HepG2 (cell line): ENCODE results near the gene PSMD1. TPM values are rescaled to one million over a fixed set of nuclear protein-coding genes. Genes with fewer than 3 reads are reported as not detected.
A peak's percentile ranks its signal among the peaks of the same experiment; 100 is the strongest.

Experiments
- ATF4 ChIP-seq, 2 experiments: fragments of 450-650 bp in 1 of 2; sonication (generic) in 1 of 2; formaldehyde crosslinking; IDR thresholded peaks; 2 replicates each; pipeline versions ENCODE4 v1.5.0 to v1.8.0; 2020 to 2022; ENCODE audit warnings: mild to moderate bottlenecking in 1 of 2, missing genetic modification reagents in 1 of 2
- CC2D1A ChIP-seq: sonication (generic); formaldehyde crosslinking; IDR thresholded peaks from 2 replicates; pipeline ENCODE4 v1.8.1; 2023; ENCODE audit warnings: mild to moderate bottlenecking, missing genetic modification reagents
- HDAC1 ChIP-seq: sonication (generic); formaldehyde crosslinking; IDR thresholded peaks from 2 replicates; pipeline ENCODE4 v1.5.1; 2020; ENCODE audit warnings: mild to moderate bottlenecking, missing genetic modification reagents
- HMG20A ChIP-seq: IDR thresholded peaks from 2 replicates; pipeline ENCODE4 v1.6.1; 2016; ENCODE audit warnings: borderline replicate concordance
- KDM3A ChIP-seq: IDR thresholded peaks from 2 replicates; pipeline ENCODE4 v1.6.1; 2018; ENCODE audit warnings: low read depth, missing compliant biosample characterization
- MEF2D ChIP-seq: sonication (generic); formaldehyde crosslinking; IDR thresholded peaks from 2 replicates; pipeline ENCODE4 v1.5.1; 2020; ENCODE audit warnings: mild to moderate bottlenecking, missing genetic modification reagents
- MEIS1 ChIP-seq: sonication (generic); formaldehyde crosslinking; IDR thresholded peaks from 2 replicates; pipeline ENCODE4 v1.9.0; 2021; ENCODE audit warnings: mild to moderate bottlenecking, missing genetic modification reagents, moderate library complexity, borderline replicate concordance
- MTF1 ChIP-seq: sonication (generic); formaldehyde crosslinking; IDR thresholded peaks from 2 replicates; pipeline ENCODE4 v1.5.0; 2020; ENCODE audit warnings: missing genetic modification reagents
- NFKBIZ ChIP-seq: IDR thresholded peaks from 2 replicates; pipeline ENCODE4 v1.6.1; 2018; ENCODE audit warnings: missing genetic modification reagents, missing compliant biosample characterization
- POGZ ChIP-seq: sonication (generic); formaldehyde crosslinking; IDR thresholded peaks from 2 replicates; pipeline ENCODE4 v1.4.0; 2020; ENCODE audit warnings: mild to moderate bottlenecking, missing genetic modification reagents
- PRPF4 ChIP-seq: fragments of 200-400 bp; formaldehyde crosslinking; IDR thresholded peaks from 2 replicates; pipeline ENCODE4 v1.6.1; 2016; ENCODE audit warnings: low read length, low read depth; ENCODE audit not compliant: poor library complexity, severe bottlenecking
- PTBP1 ChIP-seq: fragments of 200-400 bp; formaldehyde crosslinking; IDR thresholded peaks from 2 replicates; pipeline ENCODE4 v1.6.1; 2018; ENCODE audit warnings: low read length, low read depth; ENCODE audit not compliant: poor library complexity, severe bottlenecking
- SP4 ChIP-seq: sonication (generic); formaldehyde crosslinking; IDR thresholded peaks from 2 replicates; pipeline ENCODE4 v1.8.1; 2023; ENCODE audit warnings: mild to moderate bottlenecking, missing genetic modification reagents
- TRIM22 ChIP-seq: fragments of 450-650 bp; IDR thresholded peaks from 2 replicates; pipeline ENCODE4 v1.6.1; 2017
- ZBTB33 ChIP-seq: sonication (generic); formaldehyde crosslinking; IDR thresholded peaks from 2 replicates; pipeline ENCODE4 v1.4.0; 2020; ENCODE audit warnings: missing genetic modification reagents
- ZBTB34 ChIP-seq: sonication (generic); formaldehyde crosslinking; IDR thresholded peaks from 2 replicates; pipeline ENCODE4 v1.8.0; 2022; ENCODE audit warnings: mild to moderate bottlenecking, missing genetic modification reagents
- ZNF3 ChIP-seq: IDR thresholded peaks from 2 replicates; pipeline ENCODE4 v1.7.0; 2017; ENCODE audit warnings: inconsistent platforms
- ZNF484 ChIP-seq: sonication (generic); formaldehyde crosslinking; IDR thresholded peaks from 2 replicates; pipeline ENCODE4 v1.5.1; 2020; ENCODE audit warnings: mild to moderate bottlenecking, low read depth, missing genetic modification reagents, borderline replicate concordance
- ZNF691 ChIP-seq: sonication (generic); formaldehyde crosslinking; IDR thresholded peaks from 2 replicates; pipeline ENCODE4 v1.4.0; 2020; ENCODE audit warnings: missing genetic modification reagents, low read depth, mild to moderate bottlenecking, borderline replicate concordance
- ZNF724P ChIP-seq: sonication (generic); formaldehyde crosslinking; IDR thresholded peaks from 2 replicates; pipeline ENCODE4 v1.8.0; 2022; ENCODE audit warnings: missing genetic modification reagents, borderline replicate concordance
- ZNF749 ChIP-seq: sonication (generic); formaldehyde crosslinking; IDR thresholded peaks from 2 replicates; pipeline ENCODE4 v1.8.0; 2022; ENCODE audit warnings: mild to moderate bottlenecking, missing genetic modification reagents, moderate library complexity, borderline replicate concordance
- ZSCAN29 ChIP-seq: sonication (generic); formaldehyde crosslinking; conservative IDR thresholded peaks from 2 replicates; pipeline ENCODE4 v1.4.0; 2020; ENCODE audit warnings: mild to moderate bottlenecking, missing genetic modification reagents
- polyA plus RNA-seq, 8 experiments: library from polyadenylated mRNA; depleted of rRNA in 3 of 8; stranded (reverse) in 7 of 8; unstranded in 1 of 8; fragments of >200 nt; fragmentation: Illumina TruSeq in 4 of 8; extraction: Trizol in 4 of 8; gene quantifications; 2 replicates each; pipeline versions ENCODE4 v1.2.1 to v1.2.3, GENCODE V29; 2011 to 2016; ENCODE audit warnings: low read depth in 4 of 8, missing spikeins in 1 of 8, mixed read lengths in 1 of 8; ENCODE audit not compliant: insufficient read depth in 1 of 8
- total RNA-seq, 5 experiments: library from RNA; depleted of rRNA; stranded (reverse); fragments of >200 nt; fragmentation: Illumina TruSeq; extraction: Trizol; gene quantifications; 2 replicates each; pipeline ENCODE4 v1.2.3, GENCODE V29; 2016; ENCODE audit warnings: low read depth in 1 of 5

The PSMD1 gene
- total and polyA plus RNA-seq, 2 of the 13 experiments (the other 11 are each of a cell fraction or from before 2014, with no cell fraction given), result 136 to 191 TPM

GRCh38 chr2:231056453-231057416, at the start of gene PSMD1 (continued):
- TF ChIP-seq ZNF3 (no peak), ZNF484 (CRISPR knock-in tag) (no peak), ZNF724P (peak; percentile 76; the same call in 1 of the 2 replicates), ZNF691 (CRISPR knock-in tag) (peak; percentile 85; the same call in 1 of the 2 replicates), CC2D1A (no peak), MTF1 (peak; percentile 75; the same call in 1 of the 2 replicates), PTBP1 (peak; percentile 61), PRPF4 (no peak), ZBTB33 (CRISPR knock-in tag) (peak; percentile 76), POGZ (CRISPR knock-in tag) (peak; percentile 92), ZSCAN29 (no peak), ZBTB34 (CRISPR knock-in tag) (0 out of 2 replicates have a peak, but pooled peaks have one; percentile 71), ZNF749 (CRISPR knock-in tag) (peak; percentile 75; the same call in 1 of the 2 replicates), MEIS1 (0 out of 2 replicates have a peak, but pooled peaks have one; percentile 16), NFKBIZ (CRISPR knock-in tag) (0 out of 2 replicates have a peak, but pooled peaks have one; percentile 1), TRIM22 (no peak), KDM3A (peak; percentile 75; the same call in 1 of the 2 replicates), SP4 (CRISPR knock-in tag) (peak; percentile 35; the same call in 1 of the 2 replicates), ATF4 (CRISPR knock-in tag; IDR thresholded peaks at IDR 0.05) (peak in 1 of 2 experiments; percentile 59; a peak in 1 of 4 replicates), HMG20A (CRISPR knock-in tag) (no peak), HDAC1 (peak; percentile 94), MEF2D (CRISPR knock-in tag) (no peak)
